ENCODE measurements around the gene CARD19. TPM values are rescaled to one million over a fixed set of nuclear protein-coding genes. Genes with fewer than 3 reads are reported as not detected.

Gene CARD19
- polyA plus RNA-seq, 4 donors = 15.7 to 24.2 (median 18.5) TPM

DNA sequence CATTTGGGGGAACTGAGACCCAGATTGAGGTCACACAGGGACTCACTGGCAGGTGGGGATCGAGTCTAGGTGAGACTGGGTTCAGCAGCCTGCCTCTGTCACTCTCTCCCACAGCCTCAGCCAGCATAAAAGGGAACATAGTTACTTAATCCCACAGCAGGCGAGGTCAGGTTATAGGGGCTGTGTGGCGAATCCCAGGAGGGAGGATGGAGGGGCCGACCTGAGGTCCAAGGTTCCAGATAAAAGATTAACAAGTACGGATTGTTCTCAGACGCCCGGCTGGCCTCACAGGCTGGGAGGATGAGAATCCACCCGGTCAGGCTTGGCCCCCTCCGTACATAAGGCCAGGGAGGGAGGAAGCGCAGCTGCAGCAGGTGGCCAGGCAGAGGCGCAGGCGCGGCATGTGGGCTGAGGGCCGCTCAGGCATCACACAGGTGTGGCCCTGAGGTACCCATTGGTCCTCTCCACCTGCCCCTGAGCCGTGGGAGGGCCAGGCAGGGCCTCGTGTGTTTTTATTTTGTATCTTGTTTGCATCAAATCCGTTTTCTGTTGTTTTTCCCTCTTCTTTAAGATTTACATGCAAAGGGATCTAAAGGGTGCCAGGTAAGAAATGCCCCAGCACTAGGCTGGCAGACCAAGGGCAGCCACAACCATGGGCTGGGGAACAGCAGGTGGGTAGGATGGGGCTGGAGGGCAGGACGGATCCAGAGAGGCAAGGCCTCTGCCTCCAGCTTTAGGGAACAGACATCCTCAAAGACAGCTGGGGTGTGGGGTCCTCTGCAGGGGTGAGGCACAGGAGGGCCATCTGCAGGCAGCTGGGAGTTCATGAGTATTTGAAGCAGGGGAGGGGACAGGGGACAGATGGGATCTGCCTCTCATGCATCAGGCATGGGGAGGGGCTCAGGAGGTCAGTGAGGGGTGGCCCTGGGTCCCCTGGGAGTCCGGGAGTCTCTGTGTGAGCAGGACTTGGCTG lies 33.9 kb upstream of the CARD19 start:
- DNase-seq (ENCODE audit: low read depth in 4 of 4, low spot score in 3 of 4) = no peak

GRCh38 chr9:93064392-93065134 lies 31.5 kb upstream of the CARD19 start:
- no peak for DNase-seq (ENCODE audit: low read depth in 4 of 4, low spot score in 3 of 4)

DNA sequence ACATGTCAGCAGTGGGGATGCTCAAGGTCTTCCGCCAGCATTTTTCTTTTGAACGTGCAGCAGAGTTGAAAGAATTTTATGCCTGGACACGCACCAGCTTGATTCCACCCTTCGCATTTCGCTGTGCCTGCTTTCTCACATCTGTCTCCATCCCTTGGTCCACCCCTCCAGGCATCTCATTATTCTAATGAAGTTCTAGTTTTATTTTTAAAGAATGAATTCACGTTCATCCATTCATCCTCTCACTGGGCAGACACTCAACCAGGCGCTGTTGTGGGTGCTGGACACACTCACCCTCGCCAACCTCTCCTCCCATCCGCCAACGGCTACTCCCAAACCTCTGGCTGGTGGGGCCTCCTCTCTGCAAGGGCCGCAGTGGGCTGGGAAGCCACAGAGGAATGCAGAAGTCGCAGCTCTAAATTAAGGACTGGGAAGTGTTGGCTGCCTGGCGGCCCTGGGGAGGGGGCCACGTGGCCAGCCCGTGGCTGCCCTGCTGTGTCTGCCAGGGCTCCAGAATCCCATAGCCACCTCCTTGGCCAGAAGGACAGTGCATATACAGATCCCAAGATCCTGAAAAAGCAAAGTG lies 30.8 kb upstream of the CARD19 start:
- no peak for DNase-seq (ENCODE audit: low read depth in 4 of 4, low spot score in 3 of 4)

DNA sequence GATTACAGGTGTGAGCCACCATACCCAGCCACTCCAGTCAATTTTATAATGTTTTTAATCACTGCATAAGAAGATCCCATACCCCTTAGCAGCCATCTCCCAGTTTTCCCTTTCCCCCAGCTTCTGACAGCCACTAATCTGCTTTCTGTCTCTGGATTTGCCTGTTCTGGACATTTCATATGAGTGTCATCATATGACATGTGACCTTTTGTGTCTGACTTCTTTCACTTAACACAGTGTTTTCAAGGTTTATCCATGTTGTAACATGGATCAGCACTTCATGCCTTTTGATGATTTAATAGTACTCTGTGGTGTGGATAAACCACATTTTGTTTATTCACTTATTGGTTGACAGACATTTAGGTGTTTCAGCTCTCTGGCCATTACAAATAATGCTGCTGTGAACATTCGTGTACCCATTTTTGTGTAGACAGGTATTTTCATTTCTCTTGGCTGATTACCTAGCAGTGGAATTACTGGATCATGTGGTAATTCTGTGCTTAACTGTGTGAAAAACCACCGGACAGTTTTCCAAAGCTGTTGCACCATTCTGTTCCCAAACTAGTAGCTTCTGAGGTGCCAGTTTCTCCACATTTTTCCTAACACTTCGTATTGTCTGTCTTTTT lies 28.9 kb upstream of the CARD19 start:
- DNase-seq (ENCODE audit: low read depth in 4 of 4, low spot score in 3 of 4) = no peak

DNA sequence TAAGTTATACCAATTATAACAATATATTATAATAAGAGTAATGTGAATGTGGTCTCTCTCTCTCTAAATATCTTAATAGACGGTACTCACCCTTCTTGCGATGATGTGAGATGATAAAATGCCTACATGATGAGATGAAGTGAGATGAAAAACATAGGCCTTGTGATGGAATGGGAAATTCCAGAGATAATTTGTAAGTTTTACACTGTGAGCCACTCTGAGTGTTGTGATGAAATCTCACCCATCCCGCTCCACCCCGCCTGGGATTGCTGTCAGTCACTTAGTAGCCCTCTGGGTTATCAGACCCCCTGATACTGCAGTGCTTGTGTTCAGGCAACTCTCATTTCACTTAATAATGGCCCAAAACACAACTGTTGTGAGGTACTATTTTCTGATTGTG lies 27.1 kb upstream of the CARD19 start:
- no peak for DNase-seq (ENCODE audit: low read depth in 4 of 4, low spot score in 3 of 4)

- DNase-seq (ENCODE audit: low read depth in 4 of 4, low spot score in 3 of 4) = no peak
Observed at GRCh38 chr9:93071464-93071863, 24.6 kb upstream of the CARD19 start.

DNA sequence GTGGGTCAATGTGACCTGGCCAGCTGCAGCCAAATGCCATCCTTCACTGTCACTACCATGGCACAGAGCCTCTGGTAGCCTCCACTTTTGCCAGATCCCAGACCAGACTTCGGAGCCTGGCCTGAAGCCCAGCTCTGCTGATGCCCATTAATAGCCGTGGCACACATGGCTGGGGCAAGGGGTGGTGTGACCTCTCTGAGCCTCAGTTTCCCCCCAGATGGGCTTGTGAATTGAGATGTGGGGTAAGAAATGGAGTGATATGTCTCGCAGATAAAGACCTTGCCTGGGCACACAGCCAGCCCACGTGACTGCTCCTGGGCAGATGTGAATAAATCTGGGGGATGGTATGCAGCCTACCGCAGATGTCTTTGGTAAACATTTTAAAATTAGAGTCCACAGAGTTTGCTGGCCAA lies 23.6 kb upstream of the CARD19 start:
- no peak for DNase-seq (ENCODE audit: low read depth in 4 of 4, low spot score in 3 of 4)

DNA sequence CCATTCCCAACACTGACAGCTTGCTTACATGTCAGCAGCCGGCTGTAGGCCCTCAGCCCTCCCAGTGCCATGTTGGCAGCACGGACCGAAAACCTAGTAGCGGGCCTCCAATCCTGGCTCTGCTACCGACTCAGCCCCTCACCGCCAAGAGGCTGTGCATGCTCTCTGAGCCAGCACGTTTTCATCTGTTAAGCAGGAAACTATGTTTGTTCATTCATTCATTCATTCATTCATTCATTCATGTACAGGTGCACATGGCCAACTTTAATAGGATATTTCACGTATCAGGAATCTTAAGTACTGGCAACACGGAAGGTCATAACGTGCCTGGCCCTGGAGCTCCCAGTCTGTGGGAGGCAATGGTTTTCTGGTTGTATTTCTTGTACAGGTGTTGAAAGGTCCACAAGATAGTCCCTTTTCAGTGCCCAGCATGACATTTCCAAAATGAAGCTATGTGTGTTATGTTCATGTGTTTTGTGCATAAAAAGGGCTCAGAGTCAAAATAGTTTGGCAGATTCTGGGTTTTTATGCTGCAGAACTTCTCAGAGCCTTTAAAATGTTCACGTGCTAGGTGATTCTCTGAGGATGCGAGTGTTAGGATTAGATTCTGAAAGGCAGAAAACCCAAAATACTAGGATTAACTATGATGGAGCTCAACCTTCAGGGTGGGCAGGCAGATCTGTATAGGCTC lies 19.8 kb upstream of the CARD19 start:
- no peak for DNase-seq (ENCODE audit: low read depth in 4 of 4, low spot score in 3 of 4)

DNA sequence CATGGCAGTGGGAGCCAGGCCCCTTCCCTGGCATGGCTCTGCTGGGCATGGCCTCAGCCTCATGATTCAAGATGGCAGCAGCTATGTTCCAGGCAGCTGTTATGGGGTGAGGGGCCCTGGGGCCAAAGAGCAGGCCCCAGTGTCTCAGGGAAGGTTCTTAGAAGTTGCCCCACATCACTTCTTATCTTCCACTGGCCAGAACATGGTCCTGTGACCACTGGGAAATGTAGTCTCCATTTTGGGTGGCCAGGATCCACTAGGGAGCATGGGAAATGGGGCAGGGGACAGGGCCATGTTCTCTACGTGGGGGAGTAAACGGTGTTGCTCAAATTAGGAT lies 19.3 kb upstream of the CARD19 start:
- no peak for DNase-seq (ENCODE audit: low read depth in 4 of 4, low spot score in 3 of 4)

DNA sequence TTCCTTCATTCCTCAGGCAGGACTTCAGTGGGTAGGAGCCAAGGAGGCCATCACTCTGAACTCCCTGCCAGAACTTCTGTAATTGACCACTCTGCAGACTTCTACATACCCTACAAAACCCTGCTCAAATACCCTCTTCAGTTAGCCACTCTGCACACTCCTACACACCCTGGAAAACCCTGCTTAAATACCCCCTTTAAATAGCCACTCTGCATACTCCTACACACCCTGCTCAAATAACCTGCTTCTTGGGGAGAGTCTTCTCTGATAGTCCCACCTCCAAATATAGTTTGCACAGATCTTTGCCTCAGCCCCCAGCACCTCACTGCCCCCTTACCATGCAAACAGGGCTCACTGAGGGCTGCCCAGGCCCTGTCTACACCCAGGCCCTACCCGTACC lies 18.6 kb upstream of the CARD19 start:
- no peak for DNase-seq (ENCODE audit: low read depth in 4 of 4, low spot score in 3 of 4)

DNA sequence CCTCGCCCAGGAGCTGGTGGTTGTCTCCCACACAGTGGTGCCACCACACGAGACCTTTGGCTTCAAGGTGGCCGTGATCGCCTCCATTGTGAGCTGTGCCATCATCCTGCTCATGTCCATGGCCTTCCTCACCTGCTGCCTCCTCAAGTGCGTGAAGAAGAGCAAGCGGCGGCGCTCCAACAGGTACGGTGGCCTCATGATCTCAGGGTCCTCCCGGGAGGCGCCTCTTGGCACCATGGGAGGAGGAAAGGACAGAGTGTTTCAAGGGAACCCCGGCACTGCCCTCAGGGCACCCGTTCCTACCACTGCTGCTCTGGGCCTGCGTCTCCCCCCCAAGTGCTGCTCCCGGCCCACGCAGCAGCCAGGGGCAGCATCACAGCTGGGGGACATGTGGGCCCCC lies 18.2 kb upstream of the CARD19 start:
- no peak for DNase-seq (ENCODE audit: low read depth in 4 of 4, low spot score in 3 of 4)

GRCh38 chr9:93079371-93079770 lies 16.6 kb upstream of the CARD19 start:
- no peak for DNase-seq (ENCODE audit: low read depth in 4 of 4, low spot score in 3 of 4)

DNA sequence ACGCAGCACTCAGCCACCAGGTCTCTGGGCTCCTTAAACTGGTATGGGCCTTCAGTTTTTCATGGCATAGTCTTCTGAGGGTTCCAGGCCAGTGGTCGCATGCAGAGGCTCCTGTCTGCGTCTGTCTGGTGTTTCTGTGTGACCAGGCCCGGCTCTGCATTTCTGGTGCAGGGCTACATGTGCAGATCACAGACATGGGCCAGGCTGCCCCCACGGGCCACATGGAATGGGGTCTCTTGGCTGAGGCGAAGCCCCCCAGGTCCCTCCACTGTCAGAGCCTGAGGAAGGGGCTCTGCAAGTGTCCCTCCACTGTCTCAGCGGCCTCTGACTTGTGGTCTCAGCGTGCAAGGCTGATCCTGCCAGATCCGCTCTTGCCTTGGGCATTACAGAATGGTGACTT lies 15.6 kb upstream of the CARD19 start:
- DNase-seq (ENCODE audit: low read depth in 4 of 4, low spot score in 3 of 4) = no peak

GRCh38 chr9:93081081-93081529 lies 14.9 kb upstream of the CARD19 start:
- DNase-seq (ENCODE audit: low read depth in 4 of 4, low spot score in 3 of 4) = no peak

DNA sequence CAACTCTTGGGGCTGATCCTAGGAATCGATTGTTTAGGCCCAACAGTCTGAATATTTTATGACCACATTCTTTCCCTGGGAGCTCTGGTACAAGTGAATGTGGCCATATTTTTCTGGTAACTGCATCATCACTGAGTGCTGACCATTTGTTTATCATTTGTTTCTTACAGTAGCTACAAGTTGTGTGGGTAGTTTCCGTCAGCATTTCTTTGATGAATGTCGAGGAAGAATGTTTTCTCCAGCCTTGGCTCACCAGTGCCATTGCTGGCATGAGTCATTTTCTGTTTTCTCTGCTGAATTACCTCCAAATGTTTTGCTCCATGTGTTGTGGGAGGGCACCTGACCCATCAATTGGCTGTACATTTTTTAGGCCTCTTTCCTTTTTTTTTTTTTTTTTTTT lies 14.1 kb upstream of the CARD19 start:
- DNase-seq (ENCODE audit: low read depth in 4 of 4, low spot score in 3 of 4) = no peak

DNA sequence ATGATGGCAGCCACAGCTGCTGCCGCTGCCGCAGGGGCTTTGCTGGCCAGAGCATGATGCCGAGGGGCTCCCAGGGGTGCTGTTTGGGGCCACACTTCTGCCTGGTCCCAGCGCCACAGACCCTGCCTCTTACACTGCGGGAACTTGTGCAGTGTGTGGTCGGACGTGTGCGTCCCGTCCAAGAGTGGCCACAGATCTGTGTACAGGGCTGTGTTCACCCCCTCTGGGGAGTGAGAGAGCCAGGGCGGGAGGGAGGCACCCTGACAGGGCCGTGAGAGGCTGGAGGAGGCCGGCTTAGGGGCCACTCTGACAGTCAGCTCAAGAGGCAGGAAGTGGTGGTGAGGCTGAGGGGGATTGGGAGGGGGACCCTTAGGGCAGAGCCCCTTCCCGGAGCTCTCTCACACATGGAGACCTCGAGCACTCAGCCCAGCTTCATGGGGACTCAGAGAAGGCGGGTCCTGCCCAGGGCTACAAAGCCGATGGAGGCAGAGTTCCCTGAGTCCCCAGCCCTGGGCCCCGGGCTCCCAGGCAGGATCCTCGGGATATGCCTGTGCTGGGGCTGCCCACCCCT lies 13.1 kb upstream of the CARD19 start:
- no peak for DNase-seq (ENCODE audit: low read depth in 4 of 4, low spot score in 3 of 4)

GRCh38 chr9:93083592-93084470 lies 12.2 kb upstream of the CARD19 start:
- DNase-seq (ENCODE audit: low read depth in 4 of 4, low spot score in 3 of 4) = no peak

DNA sequence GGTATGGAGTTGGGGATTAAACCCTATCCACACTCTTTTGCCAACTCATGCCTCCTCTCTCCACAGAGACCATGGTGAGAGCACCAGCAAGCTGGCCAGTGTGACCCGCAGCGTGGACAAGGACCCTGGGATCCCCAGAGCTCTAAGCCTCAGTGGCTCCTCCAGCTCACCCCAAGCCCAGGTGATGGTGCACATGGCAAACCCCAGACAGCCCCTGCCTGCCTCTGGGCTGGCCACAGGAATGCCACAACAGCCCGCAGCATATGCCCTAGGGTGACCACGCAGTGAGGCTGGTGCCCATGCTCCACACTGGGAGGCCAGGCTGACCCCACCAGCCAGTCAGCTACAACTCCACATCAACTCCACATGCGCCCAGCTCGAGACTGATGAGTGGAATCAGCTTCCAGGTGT lies 11.5 kb upstream of the CARD19 start:
- DNase-seq (ENCODE audit: low read depth in 4 of 4, low spot score in 3 of 4) = no peak

DNA sequence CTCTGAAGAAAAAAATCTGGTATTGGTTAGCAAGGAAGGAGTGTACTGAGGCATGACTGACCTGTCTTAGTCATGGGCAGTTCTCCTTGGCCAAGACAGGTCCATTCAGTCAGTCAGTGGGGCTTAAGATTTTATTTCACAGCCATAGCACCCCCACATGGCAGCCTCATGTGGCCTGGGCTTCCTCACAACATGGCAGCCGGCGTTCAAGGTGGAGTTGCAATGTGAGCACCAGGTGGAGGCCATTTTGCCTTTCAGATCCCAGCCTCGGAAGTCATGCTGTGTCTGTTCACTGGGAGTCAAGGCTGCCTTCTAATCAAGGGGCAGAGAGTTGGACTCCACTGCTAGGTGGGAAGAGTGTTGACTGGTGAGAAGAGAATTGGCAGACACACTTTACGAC lies 10.3 kb upstream of the CARD19 start:
- DNase-seq (ENCODE audit: low read depth in 4 of 4, low spot score in 3 of 4) = no peak
